Cortex of kidney (tissue), 1 donor: ENCODE measurements around the gene CARS1.

Source experiments
- DNase-seq: peaks from one replicate; lab custom pipeline; 2025; lab: John Stamatoyannopoulos, UW

Gene CARS1

GRCh38 chr11:2991452-2992233 lies 65.6 kb downstream of the CARS1 start:
- no peak for DNase-seq

- no peak for DNase-seq
Observed at GRCh38 chr11:2990617-2991451, 66.4 kb downstream of the CARS1 start.

- DNase-seq: no peak
Observed at GRCh38 chr11:2989551-2989950, 67.7 kb downstream of the CARS1 start.

- no peak for DNase-seq
Observed at GRCh38 chr11:2989006-2989405, 68.2 kb downstream of the CARS1 start.

- DNase-seq: no peak
Observed at GRCh38 chr11:2987881-2988861, 69.1 kb downstream of the CARS1 start.

GRCh38 chr11:2983908-2984307 lies 73.3 kb downstream of the CARS1 start:
- DNase-seq: no peak

GRCh38 chr11:2982214-2982613 lies 75.0 kb downstream of the CARS1 start:
- DNase-seq: no peak

GRCh38 chr11:2981130-2981529 lies 76.1 kb downstream of the CARS1 start:
- DNase-seq: no peak

- DNase-seq: no peak
Observed at GRCh38 chr11:2980168-2980840, 76.9 kb downstream of the CARS1 start.

GRCh38 chr11:2977113-2977512 lies 80.1 kb downstream of the CARS1 start:
- no peak for DNase-seq

- no peak for DNase-seq
Observed at GRCh38 chr11:2976294-2977063, 80.7 kb downstream of the CARS1 start.

GRCh38 chr11:2975594-2975993 lies 81.6 kb downstream of the CARS1 start:
- no peak for DNase-seq

- no peak for DNase-seq
Observed at GRCh38 chr11:2974272-2974671, 83.0 kb downstream of the CARS1 start.

GRCh38 chr11:2968341-2968900 lies 88.8 kb downstream of the CARS1 start:
- no peak for DNase-seq

GRCh38 chr11:2964782-2965181 lies 92.4 kb downstream of the CARS1 start:
- no peak for DNase-seq

GRCh38 chr11:2963761-2964160 lies 93.5 kb downstream of the CARS1 start:
- no peak for DNase-seq

- no peak for DNase-seq
Observed at GRCh38 chr11:2963112-2963754, 94.0 kb downstream of the CARS1 start.

- DNase-seq: no peak
Observed at GRCh38 chr11:2961080-2961479, 96.1 kb downstream of the CARS1 start.

GRCh38 chr11:2960139-2960538 lies 97.1 kb downstream of the CARS1 start:
- DNase-seq: no peak

- DNase-seq: no peak
Observed at GRCh38 chr11:2958251-2958650, 99.0 kb downstream of the CARS1 start.
